HG03354 (cell line): ENCODE measurements around the gene DDC.
"Not testable (repeated sequence)": the region's sequence is repeated elsewhere in the genome, so short reads cannot be mapped to it uniquely, and the experiment has no call there.

ENCODE experiments used
- ATAC-seq: cut with Tn5 transposase; IDR thresholded peaks from one replicate; pipeline ENCODE4 v1.9.1; 2021; ENCODE audit warnings: mild to moderate bottlenecking; ENCODE audit not compliant: unreplicated experiment, poor library complexity, severe bottlenecking

Gene DDC

DNA sequence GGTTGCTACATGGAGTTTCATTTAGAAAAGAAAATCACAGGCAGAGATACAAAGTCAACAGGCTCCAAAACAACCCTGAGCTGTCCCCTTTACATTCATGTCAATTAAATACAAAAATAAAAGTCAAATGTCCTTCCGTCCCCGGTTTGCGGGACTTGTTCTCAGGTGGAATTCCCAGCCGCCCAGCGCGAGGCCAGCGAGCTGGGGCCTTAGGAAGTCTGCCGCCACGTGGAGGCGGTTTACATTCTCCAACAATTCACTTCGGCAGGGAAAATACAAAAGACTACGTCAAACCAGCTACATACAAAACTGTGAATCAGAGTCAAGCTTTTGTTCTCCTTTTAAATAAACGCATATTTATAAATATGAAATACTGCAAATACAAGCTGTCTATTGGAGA is 25.3 kb upstream of the DDC start:
- no peak for ATAC-seq

DNA sequence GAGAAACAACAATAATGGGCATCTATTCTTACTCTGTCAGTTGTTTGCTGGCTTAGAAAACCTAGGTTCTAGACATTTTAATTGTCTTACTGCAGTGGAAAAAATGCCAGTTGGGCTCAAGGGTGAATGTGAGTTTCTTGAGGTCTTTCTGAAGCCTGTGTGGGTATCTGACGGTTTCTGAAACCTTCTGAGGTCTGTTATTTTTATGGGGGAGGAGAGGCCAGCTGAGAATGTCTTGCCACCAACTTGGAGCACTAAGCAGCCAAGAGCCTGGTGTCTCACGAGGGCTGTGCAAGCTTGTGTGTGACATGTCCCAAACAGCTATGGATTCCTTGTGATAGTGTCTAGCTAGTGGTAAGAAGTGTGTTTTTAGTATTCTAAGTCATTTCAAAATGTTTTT is 24.2 kb upstream of the DDC start:
- ATAC-seq = no peak

DNA sequence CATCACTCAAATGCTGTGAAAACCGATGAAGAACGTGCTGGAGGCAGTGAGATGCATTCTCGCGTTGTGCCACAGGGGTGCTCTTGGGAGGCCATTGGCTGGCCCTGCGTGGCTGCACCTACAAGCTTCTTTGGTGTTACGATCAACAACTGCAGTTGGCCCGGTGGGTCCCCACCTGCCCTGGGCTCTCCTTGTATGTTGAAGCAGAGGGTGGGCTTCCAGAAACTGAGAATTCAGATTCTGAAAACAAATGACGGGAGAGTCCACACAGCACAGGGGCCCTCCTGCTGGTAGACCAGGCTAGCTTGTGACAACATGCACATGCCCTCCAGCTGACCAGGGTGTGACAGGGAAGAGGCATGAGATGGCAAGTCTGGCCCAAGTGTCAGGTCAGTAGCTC is 23.7 kb upstream of the DDC start:
- no peak for ATAC-seq

DNA sequence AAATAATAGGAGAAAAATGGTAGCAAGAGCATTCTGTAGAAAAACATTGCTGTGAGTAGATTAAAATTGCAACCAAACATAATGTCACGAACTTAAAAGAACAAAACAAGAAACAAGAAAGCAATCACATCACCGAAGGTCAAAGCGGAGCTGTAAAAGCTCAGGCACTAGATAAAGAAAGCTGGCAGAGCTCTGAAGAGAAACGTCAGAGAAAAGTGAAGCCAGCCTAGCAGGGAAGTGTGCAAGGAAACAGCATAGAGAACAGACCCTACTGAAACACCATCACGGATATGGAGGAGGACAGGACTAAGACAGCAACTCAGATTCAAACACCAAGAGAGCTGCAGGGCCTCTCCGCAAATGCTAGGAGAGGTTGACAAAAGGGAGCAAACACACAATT is 22.5 kb upstream of the DDC start:
- ATAC-seq = no peak

DNA sequence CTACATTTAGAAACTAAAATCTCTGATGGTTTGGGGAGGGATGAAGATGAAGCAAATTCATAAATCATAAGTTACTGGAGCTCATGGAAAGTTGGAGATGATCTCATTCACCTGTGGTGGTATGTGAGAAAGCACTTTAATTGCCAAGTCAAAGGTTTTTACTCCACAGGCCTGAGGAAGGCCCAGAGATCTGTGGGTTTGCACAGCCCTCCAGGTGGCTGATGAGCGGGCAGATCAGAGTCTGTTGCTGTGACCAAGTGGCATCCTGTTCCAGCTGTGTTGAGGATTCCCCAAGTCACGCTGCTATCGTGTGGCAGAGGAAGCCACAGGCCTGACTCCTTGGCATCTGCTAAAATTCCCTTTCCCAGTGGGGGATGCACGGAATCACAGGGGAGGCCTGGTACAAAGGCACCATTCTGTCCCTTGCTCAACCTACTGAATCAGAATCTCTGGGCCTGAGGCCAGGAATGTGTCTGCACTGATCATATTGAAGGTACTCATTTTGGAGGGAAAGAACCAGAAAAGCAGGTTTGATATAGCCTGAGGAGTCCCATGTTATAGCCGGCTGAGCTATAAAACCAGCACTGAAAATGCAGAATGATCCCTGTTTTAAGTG is 19.7 kb upstream of the DDC start:
- ATAC-seq = no peak

DNA sequence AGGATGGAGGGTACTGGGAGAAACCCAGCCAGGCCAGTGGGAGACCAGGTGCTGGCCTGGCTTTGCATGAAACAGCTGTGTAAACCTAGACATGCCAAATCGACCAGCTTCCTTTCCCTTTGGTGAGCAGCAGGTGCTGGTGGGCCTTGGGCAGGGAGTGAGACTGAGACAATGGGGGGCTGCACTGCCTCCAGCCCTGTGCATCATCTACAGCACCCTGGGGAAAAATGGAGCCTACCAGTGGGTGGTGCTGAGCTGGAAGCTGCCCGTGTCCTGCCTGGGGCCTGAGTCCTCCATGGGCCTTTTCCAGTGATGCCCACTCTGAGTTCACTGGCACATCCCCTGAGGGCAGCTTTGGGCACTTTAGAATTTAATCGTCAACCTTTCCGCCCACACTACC is 19.2 kb upstream of the DDC start:
- ATAC-seq = no peak

DNA sequence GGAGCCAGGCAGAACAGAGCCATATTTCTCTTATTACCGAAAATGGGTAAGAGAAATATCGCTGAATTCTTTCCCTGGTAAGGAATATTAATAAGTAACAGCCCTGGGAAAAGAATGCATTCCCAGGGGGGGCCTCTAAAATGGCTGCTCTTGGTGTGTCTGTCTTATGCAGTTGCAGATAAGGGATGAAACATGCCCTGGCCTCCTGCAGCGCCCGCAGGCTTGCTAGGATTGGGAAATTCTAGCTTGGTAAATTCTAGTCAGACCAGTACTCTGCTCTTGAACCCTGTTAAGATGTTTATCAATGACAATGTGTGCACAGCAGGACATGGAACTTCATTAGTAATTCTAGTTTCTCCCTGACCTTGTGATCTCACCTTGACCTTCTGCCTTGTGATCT is 18.1 kb upstream of the DDC start:
- ATAC-seq = not testable (repeated sequence)

DNA sequence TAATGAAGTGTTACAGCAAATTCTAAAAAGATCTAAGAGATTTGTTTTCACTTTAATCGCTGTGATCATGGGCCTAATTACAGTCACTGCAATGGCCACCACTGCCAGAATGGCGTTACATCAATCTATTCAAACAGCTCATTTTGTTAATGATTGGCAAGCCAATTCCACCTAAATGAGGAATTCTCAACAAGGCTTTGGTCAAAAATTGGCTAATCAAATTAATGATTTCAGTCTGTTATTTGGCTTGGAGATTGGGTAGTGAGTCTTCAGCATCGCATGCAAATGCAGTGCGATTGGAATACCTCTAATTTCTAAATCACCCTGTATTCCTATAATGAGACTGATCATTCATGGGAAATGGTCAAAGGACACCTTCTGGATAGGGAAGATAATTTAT is 17.1 kb upstream of the DDC start:
- not testable (repeated sequence) for ATAC-seq

DNA sequence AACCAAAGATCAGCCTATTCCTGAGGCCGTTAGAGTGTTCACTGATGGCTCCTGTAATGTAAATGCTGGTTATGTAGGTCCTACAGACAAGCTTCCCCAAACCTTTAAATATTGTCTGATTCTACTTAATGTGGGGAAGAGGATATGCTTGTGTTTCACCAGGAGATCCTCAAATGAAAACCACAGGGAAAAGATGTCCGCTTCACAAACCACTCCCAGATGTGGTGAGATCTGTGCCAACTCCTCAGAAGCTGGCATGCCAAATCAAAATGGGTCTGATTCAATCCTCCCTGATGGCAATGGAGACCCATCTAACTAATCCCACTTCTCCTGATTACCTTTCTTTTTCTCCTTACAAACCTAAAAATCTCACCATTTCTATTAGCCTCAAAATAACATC is 15.5 kb upstream of the DDC start:
- ATAC-seq = not testable (repeated sequence)

DNA sequence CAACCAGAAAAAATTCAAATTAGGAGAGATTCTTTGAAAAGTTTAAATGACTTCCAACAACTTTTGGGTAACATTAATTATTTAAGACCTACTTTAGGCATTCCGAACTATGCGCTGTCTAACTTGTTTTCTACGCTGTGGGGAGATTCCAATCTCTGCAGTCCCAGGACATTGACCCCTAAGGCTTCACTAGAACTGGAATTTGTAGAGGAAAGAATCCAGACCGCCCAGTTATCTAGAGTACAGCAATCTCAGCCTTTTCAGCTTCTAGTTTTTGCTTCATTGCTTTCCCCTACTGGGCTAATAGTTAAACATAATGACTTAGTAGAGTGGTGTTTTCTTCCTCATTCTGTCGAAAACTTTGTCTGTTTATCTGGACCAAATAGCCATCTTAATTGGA is 14.9 kb upstream of the DDC start:
- ATAC-seq = no peak

DNA sequence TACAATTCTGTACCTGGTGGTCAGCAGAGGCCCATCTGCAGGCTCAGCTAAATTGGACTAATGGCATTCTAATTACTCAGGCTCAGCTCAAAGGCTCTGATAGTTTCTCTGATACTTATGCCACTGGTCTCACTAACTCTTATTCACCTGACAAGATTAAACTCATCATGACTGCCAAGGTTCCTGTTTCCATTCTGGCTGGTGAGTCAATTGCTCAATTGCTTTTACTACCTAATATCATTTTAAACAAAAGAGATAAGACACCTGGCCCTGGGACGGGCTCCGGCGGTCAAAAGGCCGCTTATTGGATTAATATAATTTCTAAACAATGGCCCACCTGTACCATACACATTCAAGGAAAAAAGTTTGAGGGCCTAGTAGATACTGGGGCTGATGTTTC is 12.9 kb upstream of the DDC start:
- ATAC-seq = not testable (repeated sequence)

DNA sequence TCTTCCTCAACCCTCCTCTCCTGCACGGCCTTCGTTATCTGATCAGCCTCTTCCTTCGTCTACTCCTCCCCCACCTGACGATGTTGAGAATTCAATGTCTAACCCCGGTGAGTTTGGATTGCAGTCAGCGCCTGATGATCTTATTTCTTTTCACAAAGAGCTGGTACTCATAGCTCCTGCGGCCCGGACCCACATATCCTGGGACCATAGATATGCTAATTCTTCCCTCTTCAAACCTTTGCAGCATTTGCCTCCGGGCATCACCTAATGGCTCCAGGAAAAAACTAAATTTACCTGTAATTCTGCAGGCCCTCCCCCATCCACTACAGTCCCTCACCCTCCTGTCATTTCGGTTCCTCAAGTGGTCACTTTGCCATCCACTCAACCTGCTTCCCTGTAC is 12.4 kb upstream of the DDC start:
- no peak for ATAC-seq

DNA sequence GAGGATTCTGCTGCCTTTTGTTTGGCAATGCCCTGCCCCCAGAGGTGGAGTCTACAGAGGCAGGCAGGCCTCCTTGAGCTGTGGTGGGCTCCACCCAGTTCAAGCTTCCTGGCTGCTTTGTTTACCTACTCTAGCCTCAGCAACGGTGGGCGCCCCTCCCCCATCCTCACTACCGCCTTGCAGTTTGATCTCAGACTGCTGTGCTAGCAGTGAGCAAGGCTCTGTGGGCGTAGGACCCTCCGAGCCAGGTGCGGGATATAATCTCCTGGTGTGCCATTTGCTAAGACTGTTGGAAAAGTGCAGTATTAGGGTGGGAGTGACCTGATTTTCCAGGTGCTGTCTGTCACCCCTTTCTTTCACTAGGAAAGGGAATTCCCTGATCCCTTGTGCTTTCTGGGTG is 11.2 kb upstream of the DDC start:
- not testable (repeated sequence) for ATAC-seq

DNA sequence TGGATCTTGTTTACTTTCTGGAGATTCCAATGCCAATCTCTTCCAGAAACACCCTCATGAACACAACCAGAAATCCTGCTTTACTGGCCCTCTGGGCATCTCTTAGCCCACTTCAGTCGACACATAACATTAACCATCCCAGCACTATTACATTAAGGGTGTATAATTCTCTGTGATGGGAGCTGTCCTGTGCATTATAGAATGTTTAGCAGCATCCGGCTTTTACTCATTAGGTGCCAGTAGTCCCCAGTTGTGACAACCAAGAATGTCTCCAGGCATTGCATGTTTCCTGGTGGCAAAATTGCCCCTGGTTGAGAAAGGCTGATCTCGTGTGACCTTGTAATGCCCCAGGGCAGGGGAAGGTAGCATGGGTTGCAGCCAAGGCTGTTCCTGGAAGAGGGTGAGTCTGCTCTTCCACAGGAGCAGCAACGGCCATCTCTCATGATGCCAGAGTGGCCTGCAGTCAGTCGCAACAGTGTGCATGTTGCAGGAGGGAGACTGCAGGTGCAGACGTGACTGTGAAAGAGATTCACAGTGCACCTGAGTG is 2.6 kb upstream of the DDC start:
- no peak for ATAC-seq

DNA sequence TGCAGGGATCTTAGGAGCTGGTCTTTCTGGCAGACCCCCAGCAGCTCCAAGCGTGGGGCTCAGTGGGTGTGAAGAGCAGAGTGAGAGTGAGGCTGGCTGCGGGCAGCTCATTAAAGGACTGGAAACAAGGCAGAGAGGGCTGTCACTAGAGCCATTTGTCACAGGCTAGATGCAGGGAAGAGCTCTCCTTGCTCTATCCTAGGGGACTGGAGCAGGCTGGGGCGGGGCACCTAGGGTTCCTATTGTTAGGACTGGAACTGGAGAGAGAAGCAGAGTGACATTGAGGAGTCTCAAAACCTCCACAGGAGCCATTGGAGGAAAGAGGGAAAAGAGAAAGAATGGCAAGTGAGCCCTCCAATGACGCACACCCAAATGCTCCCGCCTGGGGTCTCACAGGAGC is 772 bp upstream of the DDC start:
- no peak for ATAC-seq

DNA sequence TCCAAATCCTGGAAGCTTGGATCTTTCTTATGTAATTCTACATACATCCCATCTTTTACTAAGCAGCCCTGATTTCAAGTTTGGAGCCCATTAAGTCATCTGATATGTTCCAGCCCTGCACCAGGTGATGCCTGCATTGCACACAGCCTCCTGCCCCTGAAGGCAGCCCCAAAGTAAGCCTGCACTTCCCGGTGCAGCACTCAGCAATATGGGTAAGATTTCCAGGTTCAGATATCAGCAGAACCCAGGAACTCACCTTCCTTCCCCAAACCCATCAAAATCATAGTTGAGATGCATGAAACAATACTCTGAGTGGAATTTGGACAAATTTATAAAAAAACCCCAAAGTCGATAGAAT is 333 bp upstream of the DDC start:
- ATAC-seq = no peak

DNA sequence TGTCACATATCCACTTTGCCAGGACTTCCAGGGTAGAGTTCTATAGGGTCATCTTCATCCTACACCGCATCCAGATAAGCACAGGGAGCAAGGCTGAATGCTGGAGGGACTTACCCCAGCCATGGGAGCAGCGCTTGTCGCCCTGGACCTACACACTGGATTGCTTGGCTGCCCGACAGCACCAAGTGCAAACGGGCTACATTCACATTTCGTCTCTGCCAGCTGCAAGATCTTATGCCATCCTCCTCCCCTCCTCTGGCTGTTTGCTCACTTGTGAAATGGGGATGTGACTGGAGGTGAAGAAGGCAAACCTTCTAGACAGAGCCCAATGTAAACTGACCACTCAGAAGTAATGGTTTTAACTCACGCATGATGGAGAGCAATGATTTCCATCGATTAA is 1.0 kb downstream of the DDC start:
- no peak for ATAC-seq

DNA sequence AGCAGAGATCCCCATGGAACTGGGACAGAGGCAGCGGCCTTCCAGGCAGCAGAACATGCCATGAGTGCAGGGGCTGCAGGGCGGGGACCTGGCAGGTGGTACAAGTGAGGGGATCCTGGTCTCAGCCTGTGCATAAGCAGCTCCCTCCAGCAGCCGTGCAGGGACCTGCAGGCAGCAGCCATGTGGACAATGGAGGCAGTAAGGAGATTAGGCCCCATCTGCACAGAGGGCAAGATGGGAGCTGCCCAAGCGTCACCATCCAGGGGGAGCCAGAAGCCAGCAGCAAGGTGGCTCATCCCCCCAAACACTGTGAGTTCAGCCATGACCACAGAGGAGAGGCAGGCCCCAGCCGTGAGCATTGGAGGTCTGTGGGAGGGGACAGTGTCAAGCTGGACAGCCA is 3.1 kb downstream of the DDC start:
- ATAC-seq = no peak

DNA sequence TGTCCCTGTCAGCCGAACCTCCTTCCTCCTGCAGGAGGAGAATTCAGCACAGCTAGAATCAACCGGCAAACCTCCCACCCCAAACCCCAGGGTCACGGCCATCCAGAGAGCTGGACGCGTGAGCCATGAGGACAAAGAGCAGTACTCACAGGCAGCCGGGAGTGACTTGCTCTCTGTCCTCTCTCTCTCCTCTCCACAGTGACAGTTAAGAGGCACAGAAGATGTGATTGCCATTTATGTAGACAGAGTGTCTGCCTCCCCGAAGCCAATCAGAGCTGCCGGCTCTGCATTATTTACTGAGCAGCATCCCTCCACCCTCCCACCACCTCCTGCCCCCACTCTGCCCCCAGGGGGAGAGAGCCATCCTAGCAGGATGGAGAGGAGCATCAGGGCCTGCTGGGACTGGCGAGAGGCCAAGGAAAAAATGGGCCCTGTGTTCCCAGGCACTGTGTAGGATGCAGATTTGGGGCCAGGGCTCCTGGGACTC is 4.3 kb downstream of the DDC start:
- no peak for ATAC-seq

DNA sequence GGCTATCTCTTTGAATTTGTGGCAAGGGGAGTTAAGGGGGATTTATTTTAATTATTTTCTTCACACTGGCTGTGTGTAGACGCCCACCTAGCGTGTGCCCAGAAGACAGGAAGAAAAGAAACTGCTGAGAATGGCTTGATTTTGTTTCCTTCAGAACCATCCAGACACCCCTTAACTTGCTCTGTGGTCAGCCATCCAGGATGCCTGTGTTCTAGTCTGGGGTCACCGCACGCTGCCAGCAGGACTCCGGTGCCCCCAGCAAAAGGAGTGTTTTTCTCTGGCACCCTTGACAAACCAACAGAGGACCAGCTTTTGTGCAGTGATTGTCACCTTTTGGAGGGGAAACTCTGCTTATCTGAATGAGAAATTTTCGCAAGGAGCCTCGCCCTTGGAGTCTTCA is 5.3 kb downstream of the DDC start:
- no peak for ATAC-seq

DNA sequence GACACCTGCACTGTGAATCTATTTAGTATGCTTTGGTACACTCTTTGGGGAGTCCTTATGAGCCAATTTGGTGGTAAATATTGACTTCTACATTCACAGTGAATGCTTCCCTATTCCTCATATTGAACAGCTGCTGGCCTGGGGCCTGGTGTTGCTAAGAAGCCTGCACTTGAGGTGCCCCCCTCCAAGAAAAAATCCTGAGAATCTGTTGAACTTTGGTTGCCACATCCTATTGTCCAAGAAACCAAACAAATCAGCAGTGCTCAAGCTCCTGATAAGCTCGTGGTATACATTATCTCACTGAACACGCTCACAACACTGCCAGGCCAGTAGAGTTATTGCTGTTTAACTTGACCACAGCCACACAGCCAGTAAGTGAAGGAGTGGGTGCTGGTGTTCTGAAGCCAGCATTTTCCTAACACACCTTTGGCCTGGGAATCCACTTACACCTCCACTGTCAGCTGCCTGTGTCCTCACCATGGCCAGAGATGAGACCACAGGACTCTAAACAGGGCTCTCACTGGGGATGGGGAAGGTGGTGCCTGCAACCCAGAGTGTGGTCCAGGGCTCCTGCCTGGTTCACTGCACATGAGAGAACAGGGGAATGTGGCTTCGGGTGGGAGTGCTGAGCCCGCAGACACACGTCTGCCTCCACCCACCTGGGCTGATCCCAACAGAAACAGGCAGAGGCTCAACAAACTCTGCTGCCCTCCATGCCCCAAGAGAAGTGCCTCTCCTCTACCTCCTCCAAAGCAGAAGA is 6.7 kb downstream of the DDC start:
- ATAC-seq = no peak
